Stimulated activated CD8-positive, alpha-beta memory T cell treated with anti-CD3 and anti-CD28 coated beads, Interleukin-12 subunit alpha, Interleukin-12 subunit beta, amount 100 ng/mL, for 1 hour (primary cell): ENCODE data around the gene KRTAP3-3.
"Not testable (repeated sequence)": the region's sequence is repeated elsewhere in the genome, so short reads cannot be mapped to it uniquely, and the experiment has no call there.

Experiments
- DNase-seq: peaks from one replicate; pipeline ENCODE4 v3.0.0-alpha.2; 2020; ENCODE audit warnings: low read depth

Gene KRTAP3-3

DNA sequence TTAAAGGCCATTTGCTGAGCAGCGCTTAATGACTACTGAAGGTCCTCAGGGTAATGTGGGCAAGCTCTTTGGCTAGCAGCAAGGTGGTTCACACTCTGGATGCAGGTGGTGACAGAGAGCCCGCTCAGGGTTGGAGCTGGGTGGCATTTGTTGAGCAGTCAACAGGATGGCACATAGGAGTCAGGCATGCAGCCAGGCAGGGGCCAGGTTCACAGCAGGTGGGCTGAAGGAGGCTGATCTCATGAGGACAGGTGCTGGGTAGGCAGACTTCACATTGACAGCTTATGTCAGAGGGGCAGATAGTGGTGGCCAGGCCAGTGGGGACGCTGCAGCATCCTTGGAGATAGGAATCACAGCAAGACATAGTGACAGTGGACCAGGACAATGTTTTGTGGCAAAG, 10.4 kb upstream of the KRTAP3-3 start:
- no peak for DNase-seq

DNA sequence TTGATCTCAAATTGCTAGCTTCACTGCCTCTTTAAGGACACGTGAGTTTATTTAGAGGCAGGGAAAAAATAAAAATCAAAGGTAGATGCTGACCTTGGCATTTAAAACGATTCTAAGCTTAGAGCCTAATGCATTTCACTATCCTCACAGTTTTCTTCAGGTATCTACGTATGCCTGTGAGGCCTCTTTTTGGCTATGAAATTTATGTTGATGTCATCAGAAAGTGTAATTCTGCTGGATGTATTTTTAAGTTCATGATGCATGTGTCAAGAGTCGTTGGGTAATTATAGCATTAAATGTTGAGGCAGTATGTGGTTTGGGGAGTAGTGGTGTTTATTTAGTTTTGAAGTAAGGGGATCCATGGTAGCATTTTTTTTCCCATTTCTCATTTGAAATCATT, 10.0 kb upstream of the KRTAP3-3 start:
- DNase-seq, result no peak

DNA sequence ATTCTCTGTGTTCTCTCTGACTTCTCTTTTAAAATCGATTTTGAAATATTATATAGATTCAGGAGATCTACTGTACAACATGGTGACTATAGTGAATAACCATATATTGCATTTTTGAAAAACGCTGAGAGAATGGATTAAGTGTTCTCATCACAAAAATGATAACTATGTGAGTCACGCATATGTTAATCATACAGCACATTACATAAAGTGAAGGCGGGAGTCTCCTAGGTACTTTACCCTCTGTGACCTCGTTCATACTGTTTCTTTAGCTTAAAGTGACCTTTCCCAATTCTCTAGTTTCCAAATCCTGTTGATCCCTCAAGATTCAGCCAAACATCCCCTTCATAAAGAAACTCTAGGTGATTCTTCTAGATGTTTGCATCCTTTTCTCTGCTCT, 8.8 kb upstream of the KRTAP3-3 start:
- DNase-seq, result no peak

DNA sequence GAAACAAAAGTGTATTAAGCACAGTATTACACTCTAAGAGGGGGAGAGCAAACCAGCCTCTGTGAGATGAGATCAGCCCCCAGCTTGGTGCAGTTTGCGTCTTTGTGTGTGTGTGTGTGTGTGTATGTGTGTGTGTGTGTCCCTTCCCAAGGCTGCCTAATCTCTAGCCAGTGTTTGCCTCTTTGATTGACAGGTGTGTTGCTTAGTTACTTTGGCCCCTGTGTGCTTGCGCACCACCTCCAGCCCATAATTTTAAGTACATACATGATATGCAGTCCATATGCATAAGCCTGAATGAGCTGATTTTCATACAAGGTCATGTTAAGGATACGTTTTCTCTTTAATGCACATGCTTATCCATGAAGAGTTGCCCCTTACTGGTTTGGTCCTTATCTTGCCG, 7.8 kb upstream of the KRTAP3-3 start:
- DNase-seq, result no peak

- not testable (repeated sequence) for DNase-seq
Observed at GRCh38 chr17:40999563-40999962, 5.6 kb upstream of the KRTAP3-3 start, which contains the start of gene KRTAP3-2. KRTAP3-2 (minus strand) TSS chr17:40999906; CDS start chr17:40999853, 53 bp downstream.

GRCh38 chr17:40997361-40997760, 3.4 kb upstream of the KRTAP3-3 start:
- no peak for DNase-seq

GRCh38 chr17:40996829-40997228, 2.9 kb upstream of the KRTAP3-3 start:
- no peak for DNase-seq

DNA sequence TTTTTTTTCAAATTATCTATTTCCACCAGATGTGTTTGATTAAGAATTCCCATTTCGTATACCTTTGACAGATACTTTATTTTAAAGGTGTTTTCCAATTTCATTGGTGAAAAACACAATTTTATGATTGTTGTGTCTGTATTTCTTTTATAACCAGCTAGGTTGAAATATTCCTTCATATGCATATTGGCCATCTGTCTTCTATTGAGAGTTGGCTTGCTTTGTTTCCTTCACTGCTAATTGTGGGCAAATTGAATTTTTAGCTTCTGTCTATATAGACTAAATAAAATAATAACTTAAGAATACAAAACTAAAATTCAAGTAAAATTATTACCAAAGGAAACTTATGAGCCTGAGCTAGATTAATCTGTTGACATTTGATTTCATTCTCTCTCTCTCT, 1.2 kb upstream of the KRTAP3-3 start:
- DNase-seq, result no peak

DNA sequence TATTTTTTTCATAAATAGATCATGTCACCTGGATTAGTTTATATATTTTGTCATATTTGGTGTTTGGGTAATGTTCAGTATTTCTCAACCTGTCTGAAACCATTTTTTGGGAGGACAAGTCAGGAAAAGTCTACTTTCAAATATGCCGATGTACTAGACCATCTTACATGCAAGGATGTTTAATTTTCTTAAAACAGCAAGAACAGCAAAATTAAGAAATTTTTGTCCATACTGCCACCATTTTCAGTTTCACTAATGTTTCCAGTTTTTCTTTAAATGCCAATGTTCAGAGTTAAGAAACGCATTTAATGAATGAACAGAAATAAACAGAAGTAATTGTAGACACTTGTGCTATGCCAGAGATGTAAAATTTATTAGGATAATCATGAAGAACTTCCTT, 880 bp downstream of the KRTAP3-3 start:
- DNase-seq, result no peak

GRCh38 chr17:40992666-40993065, 1.3 kb downstream of the KRTAP3-3 start:
- no peak for DNase-seq

- no peak for DNase-seq
Observed at GRCh38 chr17:40986920-40987319, 7.0 kb downstream of the KRTAP3-3 start.

GRCh38 chr17:40984226-40984625, 9.7 kb downstream of the KRTAP3-3 start, which contains the start of gene KRT40:
KRT40 (minus strand) TSS chr17:40984326; CDS start chr17:40984273, 53 bp downstream.
- no peak for DNase-seq

DNA sequence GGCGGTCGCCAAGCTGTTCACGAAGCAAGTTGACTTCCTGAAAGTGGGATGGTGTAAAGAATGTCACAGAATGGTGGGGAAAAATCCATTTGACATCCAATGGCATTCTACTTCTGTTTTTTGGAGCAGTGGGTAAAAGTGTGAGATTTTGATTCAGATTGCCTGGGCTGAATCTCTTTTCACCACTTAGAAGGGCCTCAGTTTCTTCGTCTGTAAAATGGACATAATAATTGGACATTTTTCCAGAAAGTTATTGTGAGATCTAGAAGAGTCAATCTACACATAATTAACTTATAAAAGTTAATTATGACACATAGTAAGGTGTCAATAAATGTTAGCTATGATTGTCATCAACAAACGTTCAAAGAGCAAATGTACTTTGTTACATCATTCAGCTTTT, 12.8 kb downstream of the KRTAP3-3 start:
- DNase-seq, result no peak

DNA sequence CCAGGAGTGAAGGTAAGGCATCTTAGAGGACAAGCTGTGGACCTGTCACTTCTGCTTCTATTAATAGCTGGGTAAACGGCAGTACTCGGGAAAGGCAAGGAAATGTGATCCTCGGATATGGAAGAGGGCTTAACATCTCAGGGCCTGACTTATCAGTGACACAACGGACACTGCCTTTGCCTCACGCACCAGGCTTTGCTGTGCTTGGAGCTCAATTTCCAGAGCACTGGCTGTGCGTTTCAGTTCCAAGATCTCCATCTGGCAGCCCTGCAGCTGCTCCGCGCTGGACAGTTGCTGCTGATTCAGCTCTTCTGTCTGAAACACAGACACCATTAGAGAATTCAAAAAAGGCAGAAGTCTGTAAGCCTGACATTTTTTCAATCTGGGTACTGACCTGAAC, 13.4 kb downstream of the KRTAP3-3 start:
- no peak for DNase-seq

GRCh38 chr17:40980117-40980516, 13.8 kb downstream of the KRTAP3-3 start:
- DNase-seq, result no peak

DNA sequence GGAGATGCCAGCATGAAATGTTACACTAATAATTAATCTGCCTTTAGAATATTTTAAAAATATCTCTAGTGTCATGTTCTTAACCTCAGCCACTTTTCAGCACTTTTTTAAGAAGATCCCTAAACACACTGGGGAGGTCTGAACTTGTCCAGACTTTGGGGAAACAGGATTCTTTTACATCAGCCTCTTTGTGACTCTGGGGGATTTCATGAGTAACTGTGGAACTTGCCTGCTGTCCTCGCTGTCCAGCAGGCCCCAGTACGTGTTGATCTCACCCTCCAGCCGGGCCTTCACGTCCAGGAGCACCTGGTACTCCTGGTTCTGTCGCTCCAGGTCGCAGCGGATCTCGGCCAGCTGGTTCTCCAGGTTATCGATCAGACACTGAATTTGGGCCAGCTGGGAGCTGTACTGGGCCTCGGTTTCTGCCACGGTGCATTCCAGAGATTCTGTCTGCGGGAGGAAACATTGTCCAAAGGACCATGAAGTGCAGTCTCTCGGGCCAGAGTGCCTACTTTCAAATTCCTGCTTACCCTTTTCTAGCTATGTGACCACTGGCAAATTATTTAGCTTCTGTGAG, 15.3 kb downstream of the KRTAP3-3 start:
- DNase-seq, result no peak

GRCh38 chr17:40975516-40975915, 18.4 kb downstream of the KRTAP3-3 start:
- DNase-seq, result no peak

GRCh38 chr17:40974366-40974765, 19.6 kb downstream of the KRTAP3-3 start:
- no peak for DNase-seq

DNA sequence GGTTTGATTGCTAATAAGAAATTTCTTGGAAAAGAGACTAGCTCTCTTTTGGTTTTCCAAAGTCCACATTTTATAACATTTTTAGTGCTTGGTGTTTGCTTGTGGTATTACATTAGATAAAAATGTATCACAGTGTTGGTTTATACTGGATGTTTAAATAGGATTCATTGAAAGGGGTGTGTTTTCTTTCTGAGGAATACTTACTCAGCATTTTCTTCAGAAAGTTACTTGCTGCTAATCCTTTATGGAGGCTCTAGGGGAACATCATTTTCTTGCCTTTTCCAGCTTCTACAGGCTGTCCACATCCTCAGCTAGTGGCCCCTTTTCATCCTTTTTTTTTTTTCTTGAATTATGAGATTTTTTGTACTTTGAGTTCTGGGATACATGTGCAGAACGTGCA, 26.4 kb downstream of the KRTAP3-3 start:
- no peak for DNase-seq

DNA sequence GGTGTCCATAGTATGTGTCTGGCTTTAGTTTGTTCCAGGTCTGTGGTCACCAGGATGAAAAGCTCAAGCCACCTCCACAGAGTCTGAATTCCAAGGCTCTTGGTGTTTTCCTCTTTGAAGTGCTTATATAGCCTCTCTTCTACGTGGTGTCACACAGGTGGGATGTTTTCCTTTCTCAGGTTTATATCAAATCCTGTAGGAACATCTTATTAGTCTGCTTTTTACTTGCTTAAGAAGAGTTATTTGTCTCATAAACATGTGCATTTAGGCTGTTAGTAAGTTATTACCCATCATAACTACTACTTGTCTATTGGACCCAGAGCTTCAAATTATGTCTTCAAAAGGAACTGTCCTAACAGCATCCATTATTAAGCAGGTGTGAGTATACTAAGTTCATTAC, 27.1 kb downstream of the KRTAP3-3 start, which contains the start of gene KRT39:
Gene KRT39 (minus strand): TSS at position 101 of the 400 bp plus-strand sequence. CDS start 92 bp downstream, at position 9.
- DNase-seq, result no peak

- DNase-seq, result no peak
Observed at GRCh38 chr17:40963838-40964237, 30.1 kb downstream of the KRTAP3-3 start.

- DNase-seq, result no peak
Observed at GRCh38 chr17:40962059-40962561, 31.9 kb downstream of the KRTAP3-3 start.

DNA sequence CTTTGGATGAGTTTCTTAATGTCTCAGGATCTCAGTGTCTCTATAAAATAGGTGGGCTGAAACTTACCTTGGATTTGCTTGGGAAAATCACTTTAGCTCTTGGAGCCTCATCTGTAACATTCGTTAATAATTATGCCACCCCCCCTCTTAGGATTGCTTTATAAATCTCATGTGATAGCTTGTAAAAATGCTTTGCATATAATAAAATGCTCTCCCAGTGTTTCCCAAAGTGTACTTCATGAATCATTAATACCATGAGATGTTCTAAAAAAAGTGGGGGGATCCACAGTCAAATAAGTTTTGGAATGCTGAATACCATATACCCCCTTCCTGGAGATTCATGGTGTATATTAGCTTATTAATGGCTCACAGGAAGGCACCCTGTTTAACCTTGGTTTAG, 32.4 kb downstream of the KRTAP3-3 start:
- DNase-seq, result no peak

DNA sequence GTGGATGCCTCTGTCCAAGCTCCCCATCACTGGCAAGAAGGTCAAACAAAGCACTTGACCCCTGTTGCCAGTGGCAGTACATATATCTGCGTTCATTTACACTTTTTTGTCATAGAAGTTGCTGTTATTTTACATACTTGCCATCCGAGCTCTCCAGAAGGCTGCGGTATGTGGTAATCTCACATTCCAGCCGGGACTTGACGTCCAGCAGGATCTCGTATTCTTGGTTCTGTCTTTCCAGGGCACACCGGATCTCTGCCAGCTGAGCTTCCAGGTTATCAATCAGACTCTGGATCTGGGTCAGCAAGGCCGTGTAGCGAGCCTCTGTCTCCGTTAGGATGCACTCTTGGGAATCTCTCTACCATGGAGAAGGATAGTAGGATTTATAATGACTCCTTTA, 33.8 kb downstream of the KRTAP3-3 start:
- no peak for DNase-seq
